Peyer's patch (tissue), 4 donors: ENCODE results near the gene PXMP4.

Experiments used
- POLR2A ChIP-seq, 2 donors: fragments of 450-650 bp; IDR thresholded peaks; one replicate each; pipeline ENCODE4 v1.5.1; 2017; ENCODE audit warnings: antibody characterized with exemption in 2 of 2, mild to moderate bottlenecking in 2 of 2, moderate library complexity in 2 of 2
- TF ChIP-seq, protein P1 (sequence below), 6 experiments: fragments of 450-650 bp in 4 of 6; fragments of 200-600 bp in 2 of 6; sonication (generic) in 1 of 6; IDR thresholded peaks; one replicate each; pipeline ENCODE4 v1.5.1; 2017 to 2019; ENCODE audit warnings: antibody characterized with exemption in 6 of 6, mild to moderate bottlenecking in 3 of 6, moderate library complexity in 1 of 6

DNA sequence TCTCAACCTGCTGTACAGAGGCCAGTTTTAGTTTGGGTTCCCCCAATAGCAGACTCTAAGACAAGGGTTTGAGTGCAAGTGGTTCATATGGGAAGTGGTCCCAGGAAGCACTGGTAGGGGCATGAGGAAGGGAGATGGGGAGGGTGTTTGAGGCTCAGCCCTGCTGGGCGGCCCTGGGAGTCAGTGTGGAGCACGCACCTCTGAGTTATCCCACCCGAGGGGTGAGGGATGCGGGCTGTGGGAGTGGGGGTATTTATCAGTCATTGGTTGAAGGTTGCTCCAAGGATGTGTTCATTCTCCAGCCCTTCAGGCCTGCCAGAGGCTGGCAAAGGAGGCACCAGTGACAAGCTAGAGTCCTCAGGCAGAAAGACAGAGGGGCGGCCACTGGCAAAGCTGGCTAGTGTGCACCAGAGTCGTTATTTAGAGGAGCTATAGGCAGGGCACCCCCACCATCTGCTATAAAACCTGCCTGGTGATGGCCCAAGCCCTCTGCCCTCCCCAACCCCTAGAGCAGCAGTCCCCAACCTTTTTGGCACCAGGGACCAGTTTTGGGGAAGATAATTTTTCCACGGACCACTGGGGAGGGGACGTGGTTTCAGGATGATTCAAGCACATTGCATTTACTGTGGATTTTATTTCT, 16.5 kb downstream of the PXMP4 start:
- TF ChIP-seq, protein P1, sequence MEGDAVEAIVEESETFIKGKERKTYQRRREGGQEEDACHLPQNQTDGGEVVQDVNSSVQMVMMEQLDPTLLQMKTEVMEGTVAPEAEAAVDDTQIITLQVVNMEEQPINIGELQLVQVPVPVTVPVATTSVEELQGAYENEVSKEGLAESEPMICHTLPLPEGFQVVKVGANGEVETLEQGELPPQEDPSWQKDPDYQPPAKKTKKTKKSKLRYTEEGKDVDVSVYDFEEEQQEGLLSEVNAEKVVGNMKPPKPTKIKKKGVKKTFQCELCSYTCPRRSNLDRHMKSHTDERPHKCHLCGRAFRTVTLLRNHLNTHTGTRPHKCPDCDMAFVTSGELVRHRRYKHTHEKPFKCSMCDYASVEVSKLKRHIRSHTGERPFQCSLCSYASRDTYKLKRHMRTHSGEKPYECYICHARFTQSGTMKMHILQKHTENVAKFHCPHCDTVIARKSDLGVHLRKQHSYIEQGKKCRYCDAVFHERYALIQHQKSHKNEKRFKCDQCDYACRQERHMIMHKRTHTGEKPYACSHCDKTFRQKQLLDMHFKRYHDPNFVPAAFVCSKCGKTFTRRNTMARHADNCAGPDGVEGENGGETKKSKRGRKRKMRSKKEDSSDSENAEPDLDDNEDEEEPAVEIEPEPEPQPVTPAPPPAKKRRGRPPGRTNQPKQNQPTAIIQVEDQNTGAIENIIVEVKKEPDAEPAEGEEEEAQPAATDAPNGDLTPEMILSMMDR (IDR thresholded peaks at IDR 0.05), result no peak
- TF ChIP-seq POLR2A (IDR thresholded peaks at IDR 0.05), result no peak
